Measurements from ENCODE around the gene OR7E24. TPM values are rescaled to one million over a fixed set of nuclear protein-coding genes. Genes with fewer than 3 reads are reported as not detected.

OR7E24 gene
- total RNA-seq (2014; rRNA removed) (not detected in 2 replicates), Bru-seq, nascent RNA (not detected), BruChase-seq, experiment 1, labeled RNA remaining after a 6-hour chase (percentile 26 among the genes with signal in this experiment), BruChase-seq, experiment 2, labeled RNA remaining after a 2-hour chase (percentile 12 among the genes with signal in this experiment)
- long read RNA-seq: 0 reads

- no TSS peak for BruUV-seq (replicated peaks)
- DNase-seq (no peak), ATAC-seq (no peak)
- no peaks in the 10 kb centered on the region for H3K36me3 ChIP-seq (ENCODE audit: low read depth, low read length)
- no peaks in the 10 kb centered on the region for H3K79me2 ChIP-seq (ENCODE audit: low read length)
- no peaks in the 10 kb centered on the region for H3K4me1 ChIP-seq (ENCODE audit: insufficient read depth, low read length)
- no peak within 1 kb of the TSS for H3K9ac ChIP-seq (ENCODE audit: low read length)
- H4K20me1 ChIP-seq (ENCODE audit: low read length): no peaks in the 10 kb centered on the region
- H2AFZ ChIP-seq (ENCODE audit: low read length): no peak within 1 kb of the TSS
- no peaks in the 10 kb centered on the region for H3K27me3 ChIP-seq (ENCODE audit: low read length)
- H3K4me3 ChIP-seq (ENCODE audit: low read length): no peak within 1 kb of the TSS
- intact Hi-C loops (cut with micrococcal nuclease): no loop called here
- H3K9me3 ChIP-seq (ENCODE audit: low read length): peaks cover 14% of the 10 kb centered on the region; the same call in 1 of the 2 replicates
- H3F3A ChIP-seq (ENCODE audit: low read length, unreplicated experiment): no peaks in the 10 kb centered on the region
- TF ChIP-seq EZH2phosphoT487 (IDR thresholded peaks at IDR 0.05; ENCODE audit: borderline replicate concordance, low read length): no peak
- no peak for TF ChIP-seq CTCF (conservative IDR thresholded peaks at IDR 0.05; ENCODE audit: low read depth, low read length)
- TF ChIP-seq EZH2 (IDR thresholded peaks at IDR 0.05; ENCODE audit: low read length, unreplicated experiment): no peak
- H3K4me2 ChIP-seq (ENCODE audit: low read length): no peak within 1 kb of the TSS
- H3K9me2 ChIP-seq (replicated peaks; ENCODE audit: low read length): no peaks in the 10 kb centered on the region
- POLR2A ChIA-PET (ENCODE audit: unreplicated experiment): no interaction called here
- no peak within 1 kb of the TSS for H3K27ac ChIP-seq (ENCODE audit: low read length)
- CTCF ChIA-PET: no interaction called here
Measured at GRCh38 chr19:9250630-9251029, at the start of gene OR7E24. OR7E24 (plus strand) TSS chr19:9250930; CDS start chr19:9251044, 114 bp downstream.

- intact Hi-C loops (cut with micrococcal nuclease): loop anchor here (1.0 kb wide), 4 partner anchors 69 to 591 kb away; no protein-coding TSS in a partner anchor
Measured at GRCh38 chr19:9205501-9206113, 45.1 kb upstream of the OR7E24 start.

More at GRCh38 chr19:9205501-9206113, 45.1 kb upstream of the OR7E24 start:
- H3K36me3 ChIP-seq (ENCODE audit: low read depth, low read length): no peaks in the 10 kb centered on the region; the same call in 1 of the 2 replicates
- H3K4me1 ChIP-seq (ENCODE audit: insufficient read depth, low read length): no peaks in the 10 kb centered on the region
- peak overlapping the region; percentile 71 for H3K4me2 ChIP-seq (ENCODE audit: low read length)
- ChIA-PET CTCF (interaction anchor here (0.5 to 0.6 kb wide), 4 partner anchors 65 to 239 kb away, joined by 3 to 21 read pairs (median 4); partner anchors contain the start of gene ZNF317), POLR2A (ENCODE audit: unreplicated experiment) (no interaction called here)
- TF ChIP-seq CTCF (conservative IDR thresholded peaks at IDR 0.05; ENCODE audit: low read depth, low read length): peak; percentile 84
- TF ChIP-seq EZH2 (IDR thresholded peaks at IDR 0.05; ENCODE audit: low read length, unreplicated experiment): no peak
- no peak overlapping the region for H3K27ac ChIP-seq (ENCODE audit: low read length)
- DNase-seq (peak; percentile 89), ATAC-seq (peak; percentile 94)
- no peaks in the 10 kb centered on the region for H3K79me2 ChIP-seq (ENCODE audit: low read length)
- H3K9me3 ChIP-seq (ENCODE audit: low read length): no peaks in the 10 kb centered on the region
- BruUV-seq (replicated peaks): no TSS peak
- no peaks in the 10 kb centered on the region for H3K27me3 ChIP-seq (ENCODE audit: low read length)
- H3K9ac ChIP-seq (ENCODE audit: low read length): no peak overlapping the region
- H4K20me1 ChIP-seq (ENCODE audit: low read length): no peaks in the 10 kb centered on the region
- H3K4me3 ChIP-seq (ENCODE audit: low read length): peak overlapping the region; percentile 54
- H3F3A ChIP-seq (ENCODE audit: low read length, unreplicated experiment): no peaks in the 10 kb centered on the region
- H2AFZ ChIP-seq (ENCODE audit: low read length): peak overlapping the region; percentile 79
- no peaks in the 10 kb centered on the region for H3K9me2 ChIP-seq (replicated peaks; ENCODE audit: low read length)
